ENCODE data around the gene UNC5C. TPM values are rescaled to one million over a fixed set of nuclear protein-coding genes. Genes with fewer than 3 reads are reported as not detected.

The UNC5C gene
- total RNA-seq, 1 experiment from 2014 or later: 8.2 TPM

GRCh38 chr4:95215043-95215442 lies 333.7 kb downstream of the UNC5C start:
- ATAC-seq: no peak
- Histone ChIP-seq H3K9me3 (ENCODE audit: control insufficient read depth, insufficient read depth, low read depth, low read length) (no peaks in the 10 kb centered on the region), H3K4me3 (ENCODE audit: low read depth in 2 of 2, low read length in 2 of 2) (no peak overlapping the region), H3K27ac (ENCODE audit: low read length) (no peak overlapping the region), H3K36me3 (ENCODE audit: control insufficient read depth, insufficient read depth, low read length) (no peaks in the 10 kb centered on the region), H3K4me1 (ENCODE audit: control insufficient read depth, insufficient read depth, low read length) (no peaks in the 10 kb centered on the region), H3K27me3 (ENCODE audit: control insufficient read depth, insufficient read depth, low read length) (no peaks in the 10 kb centered on the region)
- ChIA-PET POLR2A (no interaction called here), CTCF (no interaction called here)
- intact Hi-C loops (cut with micrococcal nuclease; ENCODE audit: unreplicated experiment): no loop called here
- DNase-seq (ENCODE audit: low read depth, low spot score): no peak
- no peak for TF ChIP-seq REST (IDR thresholded peaks at IDR 0.05; ENCODE audit: insufficient read depth in 1 of 2, low read depth in 2 of 2, low read length in 1 of 2)
- no peak for TF ChIP-seq CTCF (IDR thresholded peaks at IDR 0.05)
- no peak for TF ChIP-seq POLR2AphosphoS5 (IDR thresholded peaks at IDR 0.05; ENCODE audit: low read depth, low read length)
- TF ChIP-seq TCF7L2 (IDR thresholded peaks at IDR 0.05; ENCODE audit: low read depth, low read length): no peak
- TF ChIP-seq SIN3A (IDR thresholded peaks at IDR 0.05; ENCODE audit: borderline replicate concordance, insufficient read depth, low read depth, low read length): no peak
- in situ Hi-C loops (cut with HindIII; ENCODE audit: low pct_unique_long_range_greater_than_20kb, low sequenced_read_pairs): no loop called here
- BruUV-seq (replicated peaks): no TSS peak

- Histone ChIP-seq H3K27me3 (ENCODE audit: control insufficient read depth, insufficient read depth, low read length) (no peaks in the 10 kb centered on the region), H3K4me3 (ENCODE audit: low read depth in 2 of 2, low read length in 2 of 2) (no peak overlapping the region), H3K9me3 (ENCODE audit: control insufficient read depth, insufficient read depth, low read depth, low read length) (no peaks in the 10 kb centered on the region), H3K36me3 (ENCODE audit: control insufficient read depth, insufficient read depth, low read length) (no peaks in the 10 kb centered on the region), H3K4me1 (ENCODE audit: control insufficient read depth, insufficient read depth, low read length) (no peaks in the 10 kb centered on the region), H3K27ac (ENCODE audit: low read length) (no peak overlapping the region)
- ChIA-PET CTCF (no interaction called here), POLR2A (no interaction called here)
- TF ChIP-seq SIN3A (IDR thresholded peaks at IDR 0.05; ENCODE audit: borderline replicate concordance, insufficient read depth, low read depth, low read length): no peak
- TF ChIP-seq POLR2AphosphoS5 (IDR thresholded peaks at IDR 0.05; ENCODE audit: low read depth, low read length): no peak
- no peak for TF ChIP-seq REST (IDR thresholded peaks at IDR 0.05; ENCODE audit: insufficient read depth in 1 of 2, low read depth in 2 of 2, low read length in 1 of 2)
- no peak for TF ChIP-seq TCF7L2 (IDR thresholded peaks at IDR 0.05; ENCODE audit: low read depth, low read length)
- no peak for TF ChIP-seq CTCF (IDR thresholded peaks at IDR 0.05)
- in situ Hi-C loops (cut with HindIII; ENCODE audit: low pct_unique_long_range_greater_than_20kb, low sequenced_read_pairs) (no loop called here), intact Hi-C loops (cut with micrococcal nuclease; ENCODE audit: unreplicated experiment) (no loop called here)
- no TSS peak for BruUV-seq (replicated peaks)
- no peak for DNase-seq (ENCODE audit: low read depth, low spot score)
- ATAC-seq: no peak
Measured at GRCh38 chr4:95214408-95214807, 334.4 kb downstream of the UNC5C start.

Data from Panc1 (cell line).